Neural cell (in vitro differentiated cells): ENCODE data around the gene BCAP29.

ENCODE experiments used
- EZH2 ChIP-seq: fragments of 200-600, 300-800 bp; shearing (Covaris generic), sonication (generic); IDR thresholded peaks from 2 replicates; pipeline ENCODE4 v1.6.1; 2014; ENCODE audit warnings: antibody characterized with exemption, low read length, borderline replicate concordance, mild to moderate bottlenecking; ENCODE audit not compliant: insufficient read depth, poor library complexity, severe bottlenecking
- RAD21 ChIP-seq: fragments of 450-650 bp; conservative IDR thresholded peaks from 2 replicates; pipeline ENCODE4 v1.6.1; 2014; ENCODE audit warnings: antibody characterized with exemption, mild to moderate bottlenecking, moderate library complexity
- TAF1 ChIP-seq: IDR thresholded peaks from 2 replicates; pipeline ENCODE4 v1.6.1; 2012; ENCODE audit warnings: low read depth

DNA sequence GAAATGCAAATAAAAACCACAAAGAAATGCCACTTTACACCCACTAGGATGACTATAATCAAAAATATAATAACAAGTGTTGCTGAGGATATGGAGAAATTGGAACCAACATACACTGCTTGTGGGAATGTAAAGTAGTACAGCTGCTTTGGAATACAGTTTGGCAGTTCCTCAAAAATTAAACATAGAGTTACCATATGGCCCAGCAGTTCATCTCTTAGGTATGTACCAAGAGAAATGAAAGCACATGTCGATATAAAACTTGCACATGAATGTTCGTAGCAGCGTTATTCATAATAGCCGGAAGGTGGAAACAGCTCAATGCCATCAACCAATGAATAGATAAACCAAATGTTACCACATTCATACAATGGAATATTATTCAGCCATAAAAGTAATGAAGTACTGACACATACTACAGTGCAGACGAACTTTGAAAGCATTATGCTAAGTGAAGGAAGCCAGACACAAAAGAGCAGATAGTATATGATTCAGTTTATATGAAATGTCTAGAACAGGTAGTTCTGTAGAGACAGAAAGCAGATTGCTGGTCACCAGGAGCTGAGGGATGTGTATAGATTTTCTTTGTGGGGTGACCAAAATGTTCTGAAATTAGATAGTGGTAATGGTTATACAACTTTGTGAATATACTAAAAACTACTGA, 12.4 kb downstream of the BCAP29 start:
- TF ChIP-seq RAD21: no peak
- no peak for TF ChIP-seq TAF1
- no peak for TF ChIP-seq EZH2
